ENCODE measurements around the gene AGO4. TPM values are rescaled to one million over a fixed set of nuclear protein-coding genes. Genes with fewer than 3 reads are reported as not detected.

Gene AGO4
- total and polyA plus RNA-seq, 4 donors: 1.7 to 14.9 (median 7.3) TPM

- 86% methylated on average over 5 of the region's 5 CpGs for WGBS
- Histone ChIP-seq H3K36me3 (ENCODE audit: control insufficient read depth in 4 of 4, insufficient read depth in 3 of 4, low read depth in 1 of 4, low read length in 3 of 4) (peaks cover 12 to 48% (median 37%) of the 10 kb centered on the region in 4 donors), H3K9ac (ENCODE audit: low read depth in 1 of 2, low read length in 2 of 2) (no peak overlapping the region), H3K27ac (ENCODE audit: low read depth in 1 of 2, low read length in 2 of 2) (no peak overlapping the region), H3K4me1 (ENCODE audit: control insufficient read depth in 4 of 4, insufficient read depth in 4 of 4, low read length in 3 of 4) (peaks cover 0 to 3% (median 0%) of the 10 kb centered on the region in 4 donors), H3K27me3 (ENCODE audit: control insufficient read depth in 4 of 4, insufficient read depth in 4 of 4, low read length in 3 of 4) (no peaks in the 10 kb centered on the region), H3K9me3 (ENCODE audit: control insufficient read depth in 4 of 4, low read length in 3 of 4) (no peaks in the 10 kb centered on the region), H3K4me3 (ENCODE audit: low read depth in 1 of 3, low read length in 3 of 3) (no peak overlapping the region)
- no peak for DNase-seq (ENCODE audit: low spot score)
- no peak for TF ChIP-seq HNF4G (IDR thresholded peaks at IDR 0.05)
- no peak for TF ChIP-seq FOXA2 (IDR thresholded peaks at IDR 0.05)
- TF ChIP-seq, protein P1, sequence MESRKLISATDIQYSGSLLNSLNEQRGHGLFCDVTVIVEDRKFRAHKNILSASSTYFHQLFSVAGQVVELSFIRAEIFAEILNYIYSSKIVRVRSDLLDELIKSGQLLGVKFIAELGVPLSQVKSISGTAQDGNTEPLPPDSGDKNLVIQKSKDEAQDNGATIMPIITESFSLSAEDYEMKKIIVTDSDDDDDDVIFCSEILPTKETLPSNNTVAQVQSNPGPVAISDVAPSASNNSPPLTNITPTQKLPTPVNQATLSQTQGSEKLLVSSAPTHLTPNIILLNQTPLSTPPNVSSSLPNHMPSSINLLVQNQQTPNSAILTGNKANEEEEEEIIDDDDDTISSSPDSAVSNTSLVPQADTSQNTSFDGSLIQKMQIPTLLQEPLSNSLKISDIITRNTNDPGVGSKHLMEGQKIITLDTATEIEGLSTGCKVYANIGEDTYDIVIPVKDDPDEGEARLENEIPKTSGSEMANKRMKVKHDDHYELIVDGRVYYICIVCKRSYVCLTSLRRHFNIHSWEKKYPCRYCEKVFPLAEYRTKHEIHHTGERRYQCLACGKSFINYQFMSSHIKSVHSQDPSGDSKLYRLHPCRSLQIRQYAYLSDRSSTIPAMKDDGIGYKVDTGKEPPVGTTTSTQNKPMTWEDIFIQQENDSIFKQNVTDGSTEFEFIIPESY (IDR thresholded peaks at IDR 0.05): no peak
- no peak for TF ChIP-seq TAF1 (conservative IDR thresholded peaks at IDR 0.05)
- TF ChIP-seq EGR1 (IDR thresholded peaks at IDR 0.05; ENCODE audit: low read depth in 2 of 2): no peak
- no peak for TF ChIP-seq NR2F2 (IDR thresholded peaks at IDR 0.05)
- TF ChIP-seq GABPA (IDR thresholded peaks at IDR 0.05 in 1 of 2, conservative IDR thresholded peaks at IDR 0.05 in 1 of 2): no peak
- TF ChIP-seq ATF3 (IDR thresholded peaks at IDR 0.05): no peak
- no peak for TF ChIP-seq FOXA1 (IDR thresholded peaks at IDR 0.05)
- TF ChIP-seq, protein P2, sequence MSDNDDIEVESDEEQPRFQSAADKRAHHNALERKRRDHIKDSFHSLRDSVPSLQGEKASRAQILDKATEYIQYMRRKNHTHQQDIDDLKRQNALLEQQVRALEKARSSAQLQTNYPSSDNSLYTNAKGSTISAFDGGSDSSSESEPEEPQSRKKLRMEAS (IDR thresholded peaks at IDR 0.05): no peak
- no peak for TF ChIP-seq RXRA (IDR thresholded peaks at IDR 0.05)
- TF ChIP-seq CTCF (IDR thresholded peaks at IDR 0.05; ENCODE audit: low read depth, low read length, missing input control): no peak
- TF ChIP-seq SP1 (IDR thresholded peaks at IDR 0.05): no peak
- no peak for TF ChIP-seq RAD21 (IDR thresholded peaks at IDR 0.05)
- TF ChIP-seq, protein P3, sequence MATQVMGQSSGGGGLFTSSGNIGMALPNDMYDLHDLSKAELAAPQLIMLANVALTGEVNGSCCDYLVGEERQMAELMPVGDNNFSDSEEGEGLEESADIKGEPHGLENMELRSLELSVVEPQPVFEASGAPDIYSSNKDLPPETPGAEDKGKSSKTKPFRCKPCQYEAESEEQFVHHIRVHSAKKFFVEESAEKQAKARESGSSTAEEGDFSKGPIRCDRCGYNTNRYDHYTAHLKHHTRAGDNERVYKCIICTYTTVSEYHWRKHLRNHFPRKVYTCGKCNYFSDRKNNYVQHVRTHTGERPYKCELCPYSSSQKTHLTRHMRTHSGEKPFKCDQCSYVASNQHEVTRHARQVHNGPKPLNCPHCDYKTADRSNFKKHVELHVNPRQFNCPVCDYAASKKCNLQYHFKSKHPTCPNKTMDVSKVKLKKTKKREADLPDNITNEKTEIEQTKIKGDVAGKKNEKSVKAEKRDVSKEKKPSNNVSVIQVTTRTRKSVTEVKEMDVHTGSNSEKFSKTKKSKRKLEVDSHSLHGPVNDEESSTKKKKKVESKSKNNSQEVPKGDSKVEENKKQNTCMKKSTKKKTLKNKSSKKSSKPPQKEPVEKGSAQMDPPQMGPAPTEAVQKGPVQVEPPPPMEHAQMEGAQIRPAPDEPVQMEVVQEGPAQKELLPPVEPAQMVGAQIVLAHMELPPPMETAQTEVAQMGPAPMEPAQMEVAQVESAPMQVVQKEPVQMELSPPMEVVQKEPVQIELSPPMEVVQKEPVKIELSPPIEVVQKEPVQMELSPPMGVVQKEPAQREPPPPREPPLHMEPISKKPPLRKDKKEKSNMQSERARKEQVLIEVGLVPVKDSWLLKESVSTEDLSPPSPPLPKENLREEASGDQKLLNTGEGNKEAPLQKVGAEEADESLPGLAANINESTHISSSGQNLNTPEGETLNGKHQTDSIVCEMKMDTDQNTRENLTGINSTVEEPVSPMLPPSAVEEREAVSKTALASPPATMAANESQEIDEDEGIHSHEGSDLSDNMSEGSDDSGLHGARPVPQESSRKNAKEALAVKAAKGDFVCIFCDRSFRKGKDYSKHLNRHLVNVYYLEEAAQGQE (IDR thresholded peaks at IDR 0.05): no peak
These were observed 42.9 kb downstream of the AGO4 start for GRCh38 chr1:35850716-35851115.
